CD14-positive monocyte (primary cell): ENCODE measurements around the gene CCDC34. TPM values are rescaled to one million over a fixed set of nuclear protein-coding genes. Genes with fewer than 3 reads are reported as not detected.

Experiments
- DNase-seq, 3 donors: peaks; one replicate each; pipeline ENCODE4 v3.0.0-alpha.2; 2011 to 2022
- H2AFZ ChIP-seq: 2 replicates; pipeline ENCODE4 v1.6.0; 2012; ENCODE audit warnings: mild to moderate bottlenecking, low read depth, low read length, inconsistent platforms; ENCODE audit not compliant: insufficient read depth, poor library complexity, severe bottlenecking
- H3K27ac ChIP-seq, 2 donors: 1 replicate in 1 of 2; 2 replicates in 1 of 2; pipeline ENCODE4 v1.5.1; 2012 to 2013; ENCODE audit warnings: low read length in 2 of 2, control low read depth in 1 of 2, inconsistent platforms in 1 of 2, low read depth in 1 of 2, mild to moderate bottlenecking in 1 of 2
- H3K27me3 ChIP-seq, 2 donors: one replicate each; pipeline versions ENCODE4 v1.6.0 to v1.6.1; 2011 to 2013; ENCODE audit warnings: low read length in 2 of 2; ENCODE audit not compliant: control insufficient read depth in 2 of 2, insufficient read depth in 2 of 2
- H3K36me3 ChIP-seq, 2 donors: replicated peaks in 1 of 2; 1 replicate in 1 of 2; 2 replicates in 1 of 2; pipeline versions ENCODE4 v1.5.1 to v1.6.1; 2012 to 2013; ENCODE audit warnings: low read length in 2 of 2, control low read depth in 1 of 2, inconsistent platforms in 1 of 2, mild to moderate bottlenecking in 1 of 2; ENCODE audit not compliant: insufficient read depth in 2 of 2, control insufficient read depth in 1 of 2
- H3K4me1 ChIP-seq, 2 donors: 1 replicate in 1 of 2; 2 replicates in 1 of 2; pipeline versions ENCODE4 v1.5.1 to v1.6.1; 2012 to 2013; ENCODE audit warnings: low read length in 2 of 2, control low read depth in 1 of 2, inconsistent platforms in 1 of 2, mild to moderate bottlenecking in 1 of 2, moderate library complexity in 1 of 2; ENCODE audit not compliant: insufficient read depth in 2 of 2, control insufficient read depth in 1 of 2
- H3K4me2 ChIP-seq: replicated peaks from 2 replicates; pipeline ENCODE3; 2012; ENCODE audit warnings: low read length, moderate library complexity, mild to moderate bottlenecking; ENCODE audit not compliant: poor library complexity, severe bottlenecking; ENCODE audit errors: extremely low read depth
- H3K4me3 ChIP-seq, 3 experiments: fragments of 200-600 bp in 1 of 3; sonication (generic) in 1 of 3; replicated peaks in 1 of 3; 1 replicate in 2 of 3; 2 replicates in 1 of 3; pipeline ENCODE4 v1.5.1; 2011 to 2013; ENCODE audit warnings: low read length in 3 of 3, mild to moderate bottlenecking in 3 of 3, control low read depth in 2 of 3, low read depth in 2 of 3, inconsistent platforms in 1 of 3, moderate library complexity in 1 of 3
- H3K79me2 ChIP-seq: 2 replicates; pipeline ENCODE4 v1.6.0; 2012; ENCODE audit warnings: mild to moderate bottlenecking, control low read depth, inconsistent platforms, low read length, moderate library complexity; ENCODE audit not compliant: insufficient read depth
- H3K9ac ChIP-seq: 2 replicates; pipeline ENCODE4 v1.6.0; 2017; ENCODE audit warnings: low read length, mild to moderate bottlenecking; ENCODE audit not compliant: insufficient read depth, poor library complexity, severe bottlenecking
- H3K9me3 ChIP-seq, 2 donors: replicated peaks in 1 of 2; 1 replicate in 1 of 2; 2 replicates in 1 of 2; pipeline versions ENCODE4 v1.5.1 to v1.6.1; 2012 to 2013; ENCODE audit warnings: low read length in 2 of 2, control low read depth in 1 of 2; ENCODE audit not compliant: control insufficient read depth in 1 of 2, insufficient read depth in 1 of 2
- H4K20me1 ChIP-seq: 2 replicates; pipeline ENCODE4 v1.6.0; 2012; ENCODE audit warnings: mild to moderate bottlenecking, low read length, control low read depth, moderate library complexity; ENCODE audit not compliant: insufficient read depth
- H3K27ac Mint-ChIP-seq, 7 donors: one replicate each; pipeline ENCODE4 v1.8.0; 2020; ENCODE audit warnings: mild to moderate bottlenecking in 7 of 7, mixed read lengths in 7 of 7, moderate library complexity in 6 of 7, inconsistent platforms in 2 of 7
- H3K27me3 Mint-ChIP-seq, 3 donors: one replicate each; pipeline ENCODE4 v1.8.0; 2021 to 2022; ENCODE audit warnings: low read depth in 3 of 3, mild to moderate bottlenecking in 3 of 3, mixed read lengths in 3 of 3, moderate library complexity in 3 of 3, inconsistent platforms in 1 of 3
- H3K36me3 Mint-ChIP-seq, 2 donors: one replicate each; pipeline ENCODE4 v1.8.0; 2020; ENCODE audit warnings: mixed read lengths in 2 of 2, inconsistent platforms in 1 of 2, mild to moderate bottlenecking in 1 of 2
- H3K4me1 Mint-ChIP-seq: one replicate; pipeline ENCODE4 v1.8.0; 2020; ENCODE audit warnings: mild to moderate bottlenecking, mixed read lengths
- H3K4me3 Mint-ChIP-seq, 2 donors: one replicate each; pipeline ENCODE4 v1.8.0; 2020; ENCODE audit warnings: mild to moderate bottlenecking in 2 of 2, mixed read lengths in 2 of 2, moderate library complexity in 1 of 2
- H3K9me3 Mint-ChIP-seq, 7 donors: one replicate each; pipeline ENCODE4 v1.8.0; 2020 to 2022; ENCODE audit warnings: mixed read lengths in 7 of 7, mild to moderate bottlenecking in 6 of 7, moderate library complexity in 6 of 7, inconsistent platforms in 2 of 7
- CTCF ChIP-seq: fragments of 200-600 bp; IDR thresholded peaks from one replicate; pipeline ENCODE4 v1.8.0; 2022; ENCODE audit warnings: antibody characterized with exemption, mild to moderate bottlenecking
- WGBS: methylation state at CpG from one replicate; pipeline ENCODE4 v1.1.5; 2013; ENCODE audit warnings: missing lambda C conversion rate; ENCODE audit not compliant: insufficient coverage; 5-methylcytosine and 5-hydroxymethylcytosine counted together
- intact Hi-C, 2 donors: fragments of 100-400 bp; cut with micrococcal nuclease; formaldehyde crosslinking; loops; one replicate each; pipeline versions ENCODE4 v1.15.0 to v1.15.1; 2023
- polyA plus RNA-seq, 3 donors: library from polyadenylated mRNA; depleted of rRNA in 1 of 3; unstranded in 2 of 3; stranded (reverse) in 1 of 3; fragments of 300-500 nt in 2 of 3; fragments of >200 nt in 1 of 3; fragmentation: Illumina TruSeq in 2 of 3; gene quantifications; 1 replicate in 2 of 3; 2 replicates in 1 of 3; pipeline ENCODE4 v1.2.3, GENCODE V29; 2012 to 2021

The CCDC34 gene
- polyA plus RNA-seq, 3 donors: 0.08 to 0.11 (median 0.11) TPM

DNA sequence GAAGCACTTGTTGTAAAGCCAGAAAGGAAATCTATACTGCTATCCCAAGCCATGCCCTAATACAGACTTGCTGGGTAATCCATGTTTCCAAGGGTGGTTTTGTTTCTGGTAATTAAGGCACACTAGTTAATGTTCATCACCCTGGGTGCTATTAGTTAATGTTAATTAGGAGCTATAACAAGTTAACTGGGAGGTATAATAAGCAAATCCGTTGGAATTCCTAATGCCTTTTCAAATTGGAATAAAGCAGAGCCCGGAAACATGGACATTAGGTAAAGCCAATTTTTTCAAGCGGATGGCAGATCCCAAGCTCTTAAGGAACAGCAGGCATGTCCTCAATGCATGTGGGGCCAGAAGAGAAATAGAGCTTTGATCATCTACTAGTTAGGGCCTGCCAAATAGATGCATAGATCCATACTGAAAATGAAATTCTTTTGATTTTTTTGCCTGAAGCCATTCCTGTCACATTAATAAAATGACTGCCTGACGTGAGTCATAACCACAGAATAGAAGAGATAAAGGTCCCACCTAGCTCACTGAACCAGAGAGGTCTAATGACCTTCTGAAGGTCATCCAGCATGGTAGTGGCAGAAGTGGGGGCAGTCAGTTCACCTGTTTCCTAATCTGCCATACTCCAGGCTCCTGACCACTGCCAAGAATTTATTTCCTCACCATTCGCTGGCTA lies 28.5 kb upstream of the CCDC34 start:
- Histone ChIP-seq H3K27ac (no peak overlapping the region), H3K79me2 (no peaks in the 10 kb centered on the region), H3K4me2 (no peak overlapping the region), H3K36me3 (no peaks in the 10 kb centered on the region), H4K20me1 (no peaks in the 10 kb centered on the region), H3K9ac (no peak overlapping the region), H2AFZ (no peak overlapping the region), H3K4me3 (no peak overlapping the region), H3K4me1 (no peaks in the 10 kb centered on the region), H3K27me3 (no peaks in the 10 kb centered on the region), H3K9me3 (no peaks in the 10 kb centered on the region)
- WGBS: 92% methylated on average over 3 of the region's 5 CpGs
- H3K4me3 Mint-ChIP-seq: no peak overlapping the region
- DNase-seq: no peak
- H3K36me3 Mint-ChIP-seq: no peaks in the 10 kb centered on the region
- no peaks in the 10 kb centered on the region for H3K4me1 Mint-ChIP-seq
- TF ChIP-seq CTCF: no peak
- intact Hi-C loops: no loop called here
- H3K27ac Mint-ChIP-seq: no peak overlapping the region
- peaks cover 0 to 3% (median 0%) of the 10 kb centered on the region in 7 donors for H3K9me3 Mint-ChIP-seq
- H3K27me3 Mint-ChIP-seq: no peaks in the 10 kb centered on the region

DNA sequence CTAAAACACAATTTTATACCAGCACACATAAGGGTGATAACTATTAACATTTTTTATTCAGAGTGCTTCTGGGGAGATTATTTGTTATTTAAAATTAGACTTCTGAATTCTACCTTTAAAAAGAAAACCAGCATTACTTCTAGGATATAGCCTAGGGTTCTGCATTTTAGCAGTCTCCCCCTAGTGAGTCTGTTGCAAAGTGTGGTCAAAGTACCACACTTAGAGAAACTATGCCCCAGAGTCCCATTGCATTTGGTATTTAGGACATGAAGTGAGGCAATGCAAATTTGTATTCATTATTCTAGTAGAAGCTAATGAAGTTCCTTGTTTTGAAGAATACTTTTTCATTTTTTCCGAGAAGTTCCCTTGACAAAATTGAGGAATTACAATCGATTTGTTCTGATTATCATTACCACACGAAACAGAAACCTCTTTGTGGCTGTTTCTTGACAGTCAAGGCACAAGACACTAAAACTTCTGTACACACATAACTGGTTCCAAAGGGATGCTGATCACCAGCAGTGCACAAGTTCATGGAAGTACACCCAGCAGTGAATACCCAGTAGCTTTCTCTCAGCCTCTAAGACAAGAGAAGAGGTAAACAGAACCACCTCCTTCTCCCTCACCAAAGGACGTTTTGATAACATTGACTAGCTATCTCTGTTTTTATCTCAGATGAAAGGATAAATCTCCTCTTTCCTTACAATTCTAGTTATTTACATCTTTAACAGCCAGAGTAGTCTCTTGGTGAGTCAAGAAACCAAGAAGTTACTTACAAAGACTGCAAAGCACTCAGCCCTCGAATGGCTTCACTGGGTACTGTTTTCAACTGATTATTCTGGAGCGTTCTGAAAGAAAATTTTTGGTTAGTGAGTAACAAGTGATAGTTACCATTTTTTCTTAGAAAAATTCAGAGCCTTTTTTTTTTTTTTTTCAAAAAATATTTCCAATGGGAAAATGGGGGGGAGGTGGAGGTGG lies 27.6 kb upstream of the CCDC34 start:
- no peak overlapping the region for H3K27ac ChIP-seq
- H3K4me3 Mint-ChIP-seq: no peak overlapping the region
- H3K27me3 Mint-ChIP-seq: no peaks in the 10 kb centered on the region
- intact Hi-C loops: no loop called here
- peaks cover 0 to 3% (median 0%) of the 10 kb centered on the region in 7 donors for H3K9me3 Mint-ChIP-seq
- H3K4me2 ChIP-seq: no peak overlapping the region
- DNase-seq: no peak
- H3K4me1 Mint-ChIP-seq: no peaks in the 10 kb centered on the region
- H3K27ac Mint-ChIP-seq: no peak overlapping the region
- H3K36me3 ChIP-seq: no peaks in the 10 kb centered on the region
- H3K9me3 ChIP-seq: no peaks in the 10 kb centered on the region
- WGBS: 94% methylated on average over 3 of the region's 6 CpGs
- no peak overlapping the region for H3K4me3 ChIP-seq
- no peaks in the 10 kb centered on the region for H4K20me1 ChIP-seq
- no peaks in the 10 kb centered on the region for H3K36me3 Mint-ChIP-seq
- H3K4me1 ChIP-seq: no peaks in the 10 kb centered on the region
- TF ChIP-seq CTCF: no peak
- H2AFZ ChIP-seq: no peak overlapping the region
- no peaks in the 10 kb centered on the region for H3K79me2 ChIP-seq
- no peaks in the 10 kb centered on the region for H3K27me3 ChIP-seq
- no peak overlapping the region for H3K9ac ChIP-seq
